Measurements from ENCODE around the gene WWOX. TPM values are rescaled to one million over a fixed set of nuclear protein-coding genes. Genes with fewer than 3 reads are reported as not detected.

WWOX gene
- total RNA-seq, 1 experiment from 2014 or later = 15.6 TPM

GRCh38 chr16:78458588-78458987, 359.1 kb downstream of the WWOX start:
- no CpG with 5 or more reads among the region's 2 CpGs for WGBS (ENCODE audit: extremely low coverage, insufficient read length, low lambda C conversion rate)
- Histone ChIP-seq H2BK20ac (ENCODE audit: low read depth, low read length, poor library complexity, severe bottlenecking) (no peak overlapping the region), H3K27ac (ENCODE audit: insufficient read length, low read depth, low read length) (no peak overlapping the region), H2BK120ac (ENCODE audit: low read depth, low read length, poor library complexity, severe bottlenecking) (no peak overlapping the region), H3K79me2 (ENCODE audit: insufficient read depth, low read length) (no peaks in the 10 kb centered on the region), H4K20me1 (ENCODE audit: control insufficient read depth, insufficient read depth, insufficient read length) (no peaks in the 10 kb centered on the region), H4K8ac (replicated peaks; ENCODE audit: insufficient read length, low read depth, low read length) (no peak overlapping the region), H3K9ac (ENCODE audit: extremely low read depth, insufficient read length, low read length) (no peak overlapping the region), H2BK15ac (ENCODE audit: low read depth, low read length) (no peak overlapping the region), H3K4ac (ENCODE audit: low read depth, low read length) (no peak overlapping the region), H3K56ac (ENCODE audit: insufficient read length, low read depth, low read length) (no peak overlapping the region), H3K18ac (ENCODE audit: insufficient read length, low read depth, low read length) (no peak overlapping the region), H4K5ac (ENCODE audit: insufficient read length, low read depth, low read length) (no peak overlapping the region), H3K9me3 (ENCODE audit: control insufficient read depth, low read depth, low read length) (no peaks in the 10 kb centered on the region), H2BK12ac (ENCODE audit: insufficient read length, low read depth, low read length) (no peak overlapping the region), H3K4me2 (ENCODE audit: insufficient read depth, insufficient read length, low read length) (no peak overlapping the region), H3K14ac (ENCODE audit: insufficient read depth, low read length) (no peak overlapping the region), H3K23ac (ENCODE audit: insufficient read length, low read depth, low read length) (no peak overlapping the region), H2AK5ac (ENCODE audit: insufficient read length, low read length) (no peak overlapping the region), H3T11ph (ENCODE audit: low read length) (no peak overlapping the region), H2BK5ac (ENCODE audit: insufficient read length, low read length) (no peak overlapping the region), H2AFZ (ENCODE audit: low read length) (no peak overlapping the region), H3K79me1 (ENCODE audit: insufficient read depth, low read depth, low read length, poor library complexity, severe bottlenecking) (no peaks in the 10 kb centered on the region), H3K23me2 (ENCODE audit: insufficient read length, low read depth, low read length, poor library complexity, severe bottlenecking) (no peaks in the 10 kb centered on the region), H3K27me3 (ENCODE audit: insufficient read depth, low read length) (no peaks in the 10 kb centered on the region), H4K91ac (ENCODE audit: insufficient read length, low read depth, low read length) (no peak overlapping the region), H3K4me1 (ENCODE audit: insufficient read depth, low read length) (no peaks in the 10 kb centered on the region)
- no peaks in the 10 kb centered on the region for H3K36me3 Mint-ChIP-seq (ENCODE audit: insufficient read depth in 1 of 3, low read depth in 3 of 3)
- H3K9me3 Mint-ChIP-seq = no peaks in the 10 kb centered on the region; a peak in 1 of 5 replicates
- peak; percentile 62 for TF ChIP-seq CTCF (conservative IDR thresholded peaks at IDR 0.05)
- H3K4me1 Mint-ChIP-seq = peaks cover 17 to 22% of the 10 kb centered on the region in 2 experiments
- no peak overlapping the region for H3K4me3 Mint-ChIP-seq
- no peak for DNase-seq
- H3K27ac Mint-ChIP-seq = no peak overlapping the region
- H3K27me3 Mint-ChIP-seq (ENCODE audit: low read depth) = no peaks in the 10 kb centered on the region
